Neural progenitor cell (in vitro differentiated cells): ENCODE data around the gene WSCD2.

Source experiments
- CTCF ChIP-seq: fragments of 200-600 bp; sonication (generic); IDR thresholded peaks from 2 replicates; pipeline ENCODE4 v1.5.1; 2017; ENCODE audit warnings: antibody characterized with exemption, mild to moderate bottlenecking
- EZH2 ChIP-seq: fragments of 200-600 bp; sonication (generic); IDR thresholded peaks from 2 replicates; pipeline ENCODE4 v1.6.1; 2017; ENCODE audit warnings: antibody characterized with exemption, mild to moderate bottlenecking, moderate library complexity

- no peak for TF ChIP-seq CTCF
- no peak for TF ChIP-seq EZH2
Measured at GRCh38 chr12:108270849-108271143, 141.7 kb downstream of the WSCD2 start.
